ENCODE results near the gene IP6K3.

The IP6K3 gene

GRCh38 chr6:33732817-33733708, 13.6 kb downstream of the IP6K3 start:
- Histone ChIP-seq H4K20me1 (ENCODE audit: insufficient read depth) (no peaks in the 10 kb centered on the region), H3K79me2 (ENCODE audit: insufficient read depth, low read depth) (no peaks in the 10 kb centered on the region), H3K4me3 (IDR thresholded peaks at IDR 0.05; ENCODE audit: insufficient read depth, low read depth, low read length) (no peak overlapping the region), H3K4me2 (no peak overlapping the region), H3K4me1 (ENCODE audit: low read depth, poor library complexity, severe bottlenecking) (no peaks in the 10 kb centered on the region), H3K9ac (no peak overlapping the region), H3K36me3 (ENCODE audit: insufficient read depth) (no peaks in the 10 kb centered on the region), H3K27ac (no peak overlapping the region), H3K27me3 (ENCODE audit: insufficient read depth, low read depth) (peaks cover 20% of the 10 kb centered on the region), H2AFZ (ENCODE audit: low read depth) (no peak overlapping the region)
- TF ChIP-seq CTCF (conservative IDR thresholded peaks at IDR 0.05; ENCODE audit: low read depth, low read length), result no peak

DNA sequence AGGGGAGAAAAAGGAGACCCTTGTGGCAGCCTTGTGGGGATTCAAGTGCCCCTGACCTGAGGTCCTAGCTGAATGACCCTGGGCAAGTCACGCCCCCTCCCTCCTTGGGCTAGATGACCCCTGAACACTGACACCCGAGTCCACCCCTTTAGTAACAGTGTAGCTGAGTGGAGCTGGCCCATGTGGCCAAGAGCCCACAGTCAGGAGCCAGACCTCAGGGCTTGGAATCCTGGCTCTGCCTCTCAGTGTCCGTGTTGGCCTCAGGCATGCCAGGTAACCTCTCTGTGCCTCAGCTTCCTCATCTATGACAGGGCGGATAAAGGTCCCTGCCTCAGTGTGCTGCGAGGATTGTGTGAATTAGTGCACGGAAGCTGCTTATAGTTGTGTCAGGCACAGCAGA, 14.3 kb downstream of the IP6K3 start:
- no peak overlapping the region for H3K27ac ChIP-seq
- no peaks in the 10 kb centered on the region for H3K79me2 ChIP-seq (ENCODE audit: insufficient read depth, low read depth)
- H3K36me3 ChIP-seq (ENCODE audit: insufficient read depth), result no peaks in the 10 kb centered on the region
- no peaks in the 10 kb centered on the region for H4K20me1 ChIP-seq (ENCODE audit: insufficient read depth)
- H2AFZ ChIP-seq (ENCODE audit: low read depth), result no peak overlapping the region
- H3K9ac ChIP-seq, result no peak overlapping the region
- H3K4me1 ChIP-seq (ENCODE audit: low read depth, poor library complexity, severe bottlenecking), result no peaks in the 10 kb centered on the region
- peaks cover 26% of the 10 kb centered on the region for H3K27me3 ChIP-seq (ENCODE audit: insufficient read depth, low read depth)
- no peak overlapping the region for H3K4me2 ChIP-seq
- no peak overlapping the region for H3K4me3 ChIP-seq (IDR thresholded peaks at IDR 0.05; ENCODE audit: insufficient read depth, low read depth, low read length)
- TF ChIP-seq CTCF (conservative IDR thresholded peaks at IDR 0.05; ENCODE audit: low read depth, low read length), result no peak

DNA sequence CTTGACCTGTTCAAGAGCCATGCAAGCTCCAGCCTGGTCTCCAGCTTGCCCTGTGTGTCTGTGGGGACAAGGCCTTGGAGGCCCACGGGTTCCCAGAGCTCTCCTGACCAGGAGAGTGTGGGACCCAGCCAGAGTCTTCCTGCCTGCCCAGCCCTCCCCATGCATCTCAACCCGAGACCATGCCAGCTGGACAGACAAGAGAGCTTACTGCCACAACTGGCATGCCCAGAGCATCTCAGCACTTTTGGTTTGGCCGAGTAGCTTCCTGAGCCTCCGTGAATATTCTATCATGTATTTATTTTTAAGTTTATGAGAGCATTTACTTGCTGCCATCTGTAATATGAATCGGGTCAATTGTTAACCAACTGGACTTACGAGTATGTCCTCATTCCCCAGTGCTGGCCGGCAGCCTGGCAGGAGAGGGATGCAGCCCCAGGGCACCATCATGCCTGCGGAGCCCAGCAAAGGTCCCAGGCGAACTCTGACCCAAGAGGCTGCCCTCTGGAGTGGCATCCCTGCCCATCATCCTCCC, 14.9 kb downstream of the IP6K3 start:
- Histone ChIP-seq H3K9ac (no peak overlapping the region), H3K4me1 (ENCODE audit: low read depth, poor library complexity, severe bottlenecking) (no peaks in the 10 kb centered on the region), H3K4me3 (IDR thresholded peaks at IDR 0.05; ENCODE audit: insufficient read depth, low read depth, low read length) (no peak overlapping the region), H3K27ac (no peak overlapping the region), H3K36me3 (ENCODE audit: insufficient read depth) (no peaks in the 10 kb centered on the region), H2AFZ (ENCODE audit: low read depth) (no peak overlapping the region), H3K79me2 (ENCODE audit: insufficient read depth, low read depth) (no peaks in the 10 kb centered on the region), H3K27me3 (ENCODE audit: insufficient read depth, low read depth) (peaks cover 32% of the 10 kb centered on the region), H3K4me2 (no peak overlapping the region), H4K20me1 (ENCODE audit: insufficient read depth) (no peaks in the 10 kb centered on the region)
- no peak for TF ChIP-seq CTCF (conservative IDR thresholded peaks at IDR 0.05; ENCODE audit: low read depth, low read length)

GRCh38 chr6:33731035-33731434, 15.7 kb downstream of the IP6K3 start:
- Histone ChIP-seq H3K4me1 (ENCODE audit: low read depth, poor library complexity, severe bottlenecking) (no peaks in the 10 kb centered on the region), H4K20me1 (ENCODE audit: insufficient read depth) (no peaks in the 10 kb centered on the region), H3K27ac (no peak overlapping the region), H3K27me3 (ENCODE audit: insufficient read depth, low read depth) (peaks cover 40% of the 10 kb centered on the region), H3K4me3 (IDR thresholded peaks at IDR 0.05; ENCODE audit: insufficient read depth, low read depth, low read length) (no peak overlapping the region), H2AFZ (ENCODE audit: low read depth) (no peak overlapping the region), H3K79me2 (ENCODE audit: insufficient read depth, low read depth) (no peaks in the 10 kb centered on the region), H3K36me3 (ENCODE audit: insufficient read depth) (no peaks in the 10 kb centered on the region), H3K4me2 (no peak overlapping the region), H3K9ac (no peak overlapping the region)
- TF ChIP-seq CTCF (conservative IDR thresholded peaks at IDR 0.05; ENCODE audit: low read depth, low read length), result no peak
